Transverse colon (tissue), 3 donors: Measurements from ENCODE around the gene TET3.

Experiments
- POLR2A ChIP-seq: fragments of 450-650 bp; IDR thresholded peaks from one replicate; pipeline ENCODE4 v1.6.1; 2016; ENCODE audit warnings: antibody characterized with exemption, mild to moderate bottlenecking, moderate library complexity
- TF ChIP-seq, protein P1 (sequence below), 5 experiments: fragments of 200-600 bp in 3 of 5; fragments of 450-650 bp in 2 of 5; sonication (generic) in 3 of 5; IDR thresholded peaks; 1 replicate in 2 of 5; 2 replicates in 3 of 5; pipeline ENCODE4 v1.5.1; 2016 to 2017; ENCODE audit warnings: antibody characterized with exemption in 5 of 5, inconsistent platforms in 3 of 5, mild to moderate bottlenecking in 2 of 5, moderate library complexity in 1 of 5

DNA sequence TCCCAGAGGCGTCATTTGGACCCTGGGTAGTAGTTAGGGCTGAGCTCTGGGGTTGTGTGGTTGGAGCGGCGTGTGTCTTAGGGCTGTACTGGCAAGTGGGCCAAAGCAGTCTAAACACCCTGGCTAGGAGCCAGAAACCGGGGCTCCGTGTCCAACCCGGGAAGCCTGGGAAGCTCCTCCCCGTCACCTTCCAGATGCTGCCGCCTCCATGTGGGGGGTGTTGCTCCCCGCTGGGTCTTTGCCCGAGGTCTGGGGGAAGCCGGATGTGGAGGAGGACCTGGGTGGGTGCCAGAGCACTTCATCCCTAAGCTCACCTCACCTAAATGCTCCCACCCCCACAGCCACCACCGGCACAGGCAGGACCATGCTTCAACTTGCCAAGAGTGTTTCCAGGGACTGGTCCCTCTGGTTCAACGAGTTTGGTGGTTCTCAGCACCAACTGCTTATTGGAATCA, 25.4 kb downstream of the TET3 start:
- TF ChIP-seq, protein P1, sequence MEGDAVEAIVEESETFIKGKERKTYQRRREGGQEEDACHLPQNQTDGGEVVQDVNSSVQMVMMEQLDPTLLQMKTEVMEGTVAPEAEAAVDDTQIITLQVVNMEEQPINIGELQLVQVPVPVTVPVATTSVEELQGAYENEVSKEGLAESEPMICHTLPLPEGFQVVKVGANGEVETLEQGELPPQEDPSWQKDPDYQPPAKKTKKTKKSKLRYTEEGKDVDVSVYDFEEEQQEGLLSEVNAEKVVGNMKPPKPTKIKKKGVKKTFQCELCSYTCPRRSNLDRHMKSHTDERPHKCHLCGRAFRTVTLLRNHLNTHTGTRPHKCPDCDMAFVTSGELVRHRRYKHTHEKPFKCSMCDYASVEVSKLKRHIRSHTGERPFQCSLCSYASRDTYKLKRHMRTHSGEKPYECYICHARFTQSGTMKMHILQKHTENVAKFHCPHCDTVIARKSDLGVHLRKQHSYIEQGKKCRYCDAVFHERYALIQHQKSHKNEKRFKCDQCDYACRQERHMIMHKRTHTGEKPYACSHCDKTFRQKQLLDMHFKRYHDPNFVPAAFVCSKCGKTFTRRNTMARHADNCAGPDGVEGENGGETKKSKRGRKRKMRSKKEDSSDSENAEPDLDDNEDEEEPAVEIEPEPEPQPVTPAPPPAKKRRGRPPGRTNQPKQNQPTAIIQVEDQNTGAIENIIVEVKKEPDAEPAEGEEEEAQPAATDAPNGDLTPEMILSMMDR (IDR thresholded peaks at IDR 0.05) = no peak
- TF ChIP-seq POLR2A = no peak
